HG03064 (cell line): ENCODE results near the gene EDARADD.
"Not testable (repeated sequence)": the region's sequence is repeated elsewhere in the genome, so short reads cannot be mapped to it uniquely, and the experiment has no call there.

Experiments
- ATAC-seq: cut with Tn5 transposase; IDR thresholded peaks from one replicate; pipeline ENCODE4 v1.9.1; 2021; ENCODE audit warnings: low read depth; ENCODE audit not compliant: unreplicated experiment

Gene EDARADD

GRCh38 chr1:236480758-236481436 lies 86.8 kb downstream of the EDARADD start:
- no peak for ATAC-seq

DNA sequence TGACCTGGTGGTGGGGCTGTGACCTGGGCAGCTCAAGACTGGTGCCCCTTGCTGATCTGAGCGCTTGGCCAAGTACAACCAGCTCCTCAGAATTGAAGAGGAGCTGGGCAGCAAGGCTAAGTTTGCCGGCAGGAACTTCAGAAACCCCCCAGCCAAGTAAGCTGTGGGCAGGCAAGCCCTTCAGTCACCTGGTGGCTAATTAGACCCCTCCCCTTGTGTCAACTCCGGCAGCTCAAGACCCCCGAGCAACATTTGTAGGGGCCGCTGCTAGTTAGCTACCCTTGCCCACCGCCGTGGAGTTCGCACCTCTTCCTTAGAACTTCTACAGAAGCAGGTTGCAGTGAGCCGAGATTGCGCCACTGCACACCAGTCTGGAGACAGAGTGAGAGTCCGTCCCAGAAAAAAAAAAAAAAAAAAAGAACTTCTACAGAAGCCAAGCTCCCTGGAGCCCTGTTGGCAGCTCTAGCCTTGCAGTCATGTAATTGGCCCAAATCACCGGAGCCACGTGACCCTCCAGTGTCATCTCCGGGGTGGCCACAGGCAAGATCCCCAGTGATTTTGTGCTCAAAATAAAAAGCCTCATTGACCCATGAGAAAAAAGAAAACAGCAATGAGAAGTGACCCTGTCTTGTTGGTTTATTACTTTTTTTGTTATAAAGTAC lies 90.4 kb downstream of the EDARADD start:
- ATAC-seq, result no peak

- ATAC-seq, result no peak
These were observed 92.4 kb downstream of the EDARADD start for GRCh38 chr1:236486356-236487002.

DNA sequence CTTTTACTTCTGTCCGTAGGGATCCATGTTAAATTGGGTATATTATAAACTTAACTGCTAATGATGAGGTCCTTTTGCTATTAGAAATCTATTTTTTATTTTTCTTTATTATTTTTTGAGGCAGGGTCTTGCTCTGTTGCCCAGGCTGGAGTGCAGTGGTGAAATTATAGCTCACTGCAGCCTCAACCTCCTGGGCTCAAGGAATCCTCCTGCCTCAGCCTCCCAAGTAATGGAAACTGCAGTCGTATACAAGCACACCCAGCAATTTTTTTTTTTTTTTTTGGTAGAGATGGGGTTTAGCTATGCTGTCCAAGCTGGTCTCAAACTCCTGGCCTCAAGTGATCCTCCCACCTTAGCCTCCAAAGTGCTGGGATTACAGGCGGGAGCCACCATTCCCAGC lies 95.1 kb downstream of the EDARADD start:
- not testable (repeated sequence) for ATAC-seq

DNA sequence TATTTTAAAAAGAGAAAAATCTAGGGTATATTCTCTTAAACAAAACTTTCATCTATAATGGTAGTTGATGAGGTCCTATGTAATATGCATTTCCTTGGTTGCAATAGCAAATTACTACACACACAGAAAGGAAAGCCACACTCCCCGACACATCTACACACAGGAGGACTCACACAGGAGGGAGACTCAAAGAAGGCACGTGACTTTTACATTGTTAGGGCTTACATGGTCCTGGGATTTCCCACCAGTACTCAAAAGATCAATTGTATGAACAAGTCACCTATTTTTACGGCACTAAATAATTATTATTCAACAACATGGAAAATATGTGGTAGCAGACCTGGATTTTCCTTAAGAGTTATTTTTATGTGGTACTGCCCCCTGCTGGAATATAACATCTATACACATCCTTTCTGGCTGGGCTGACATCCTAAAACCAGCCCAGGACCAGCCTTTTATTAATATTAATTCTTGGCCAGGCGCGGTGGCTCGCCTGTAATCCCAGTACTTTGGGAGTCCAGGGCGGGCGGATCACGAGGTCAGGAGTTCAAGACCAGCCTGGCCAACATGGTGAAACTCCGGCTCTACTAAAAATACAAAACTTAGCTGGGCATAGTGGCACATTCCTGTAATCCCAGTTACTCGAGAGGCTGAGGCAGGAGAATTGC lies 95.8 kb downstream of the EDARADD start:
- peak; percentile 57 for ATAC-seq

- no peak for ATAC-seq
These were observed 97.5 kb downstream of the EDARADD start for GRCh38 chr1:236491469-236492136.

DNA sequence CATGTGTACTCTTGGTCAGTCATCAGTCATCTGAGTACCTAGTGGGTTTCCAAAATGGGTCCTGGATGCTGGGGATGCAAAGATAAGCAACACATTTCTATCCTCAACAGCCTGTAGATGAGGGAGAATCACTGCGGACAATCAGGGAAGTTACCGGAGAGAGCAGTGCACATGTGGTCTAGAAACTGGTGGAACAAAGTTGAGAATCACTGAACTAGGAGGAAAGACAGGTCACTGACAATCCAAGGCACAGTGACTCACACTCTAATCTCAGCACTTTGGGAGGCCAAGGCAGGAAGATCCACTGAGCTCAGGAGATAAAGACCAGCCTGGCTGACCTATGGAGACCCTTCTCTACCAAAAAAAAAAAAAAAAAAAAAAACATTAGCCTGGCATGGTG lies 98.3 kb downstream of the EDARADD start:
- ATAC-seq, result no peak

DNA sequence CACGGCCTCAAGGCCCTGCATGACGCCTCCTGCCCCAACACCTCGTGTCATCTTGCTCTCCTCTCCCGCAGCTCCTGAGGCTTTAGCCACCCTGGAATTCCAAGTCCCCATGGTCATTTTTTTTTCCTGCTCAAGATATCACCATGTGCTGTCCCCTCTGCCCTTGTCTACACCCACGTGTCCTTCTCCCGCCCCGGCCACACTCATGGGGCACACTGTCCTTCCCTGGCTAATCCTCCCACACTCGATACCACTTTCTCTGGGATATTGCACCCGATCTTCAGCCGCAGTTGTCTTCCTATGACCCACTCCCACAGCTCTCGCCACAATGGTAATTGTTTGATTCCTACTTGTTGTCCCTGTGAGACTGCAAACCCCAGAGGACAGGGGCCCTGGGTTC lies 100.0 kb downstream of the EDARADD start:
- no peak for ATAC-seq

DNA sequence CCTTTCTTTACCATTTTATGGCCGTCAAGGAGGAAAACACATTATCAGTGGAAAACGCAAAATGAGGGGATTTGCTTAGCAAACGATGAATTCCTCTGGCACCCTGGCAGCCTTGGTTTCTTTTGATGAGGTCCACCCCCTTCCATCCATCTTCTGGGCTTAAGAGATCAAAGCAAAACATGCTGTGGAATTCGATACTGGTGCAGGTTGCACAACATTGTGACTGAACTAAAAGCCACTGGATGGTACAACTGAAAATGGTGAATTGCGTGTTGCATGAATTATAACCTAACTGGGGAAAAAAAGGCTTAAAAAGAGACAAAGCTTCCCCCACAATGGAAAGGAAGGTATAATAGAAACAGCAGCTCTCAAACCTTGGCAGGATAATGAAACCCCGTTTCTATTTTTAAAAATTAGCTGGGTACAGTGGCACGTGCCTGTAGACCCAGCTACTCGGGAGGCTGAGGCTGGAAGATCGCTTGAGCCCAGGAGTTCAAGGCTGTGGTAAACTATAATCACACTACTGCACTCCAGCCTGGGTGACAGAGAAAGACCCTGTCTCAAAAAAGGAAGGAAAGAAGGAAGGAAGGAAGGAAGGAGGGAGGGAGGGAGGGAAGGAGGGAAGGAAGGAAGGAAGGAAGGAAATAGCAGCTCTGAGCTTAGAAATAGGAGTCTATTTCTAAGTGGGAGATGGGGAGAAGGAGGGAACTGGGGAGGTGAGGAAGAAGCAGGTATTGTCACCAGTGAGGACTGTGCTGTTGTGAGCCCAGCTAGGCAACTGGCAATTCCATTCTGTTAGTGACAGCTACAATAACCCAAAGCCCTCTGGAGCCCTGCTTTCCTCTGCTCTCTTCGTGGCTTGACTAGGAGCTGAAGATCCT lies 100.7 kb downstream of the EDARADD start:
- ATAC-seq, result no peak

DNA sequence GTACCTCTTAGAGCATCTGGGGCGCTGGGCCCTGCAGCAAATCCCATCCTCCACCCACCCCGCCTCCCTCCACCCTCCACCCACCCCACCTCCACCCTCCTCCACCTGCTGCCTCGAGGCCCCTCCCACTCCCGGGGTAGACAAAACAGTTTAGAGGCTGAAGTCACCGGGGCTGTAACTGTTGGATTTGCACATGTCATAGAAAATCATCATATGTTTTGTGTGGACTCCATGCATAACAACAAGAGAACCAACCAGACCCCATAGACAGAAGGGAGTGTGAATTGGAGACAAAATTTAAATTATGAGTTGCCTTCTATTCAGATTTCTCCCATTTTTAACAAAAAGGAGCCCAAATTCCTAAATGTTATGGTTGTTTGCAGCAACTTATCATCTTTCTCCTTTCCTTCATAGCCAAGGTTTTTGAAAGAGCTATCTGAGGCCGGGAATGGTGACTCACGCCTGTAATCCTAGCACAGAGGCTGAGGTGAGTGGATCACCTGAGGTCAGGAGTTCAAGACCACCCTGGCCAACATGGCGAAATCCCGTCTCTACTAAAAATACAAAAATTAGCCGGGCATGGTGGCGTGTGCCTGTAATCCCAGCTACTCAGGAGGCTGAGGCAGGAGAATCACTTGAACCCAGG lies 101.5 kb downstream of the EDARADD start:
- no peak for ATAC-seq

DNA sequence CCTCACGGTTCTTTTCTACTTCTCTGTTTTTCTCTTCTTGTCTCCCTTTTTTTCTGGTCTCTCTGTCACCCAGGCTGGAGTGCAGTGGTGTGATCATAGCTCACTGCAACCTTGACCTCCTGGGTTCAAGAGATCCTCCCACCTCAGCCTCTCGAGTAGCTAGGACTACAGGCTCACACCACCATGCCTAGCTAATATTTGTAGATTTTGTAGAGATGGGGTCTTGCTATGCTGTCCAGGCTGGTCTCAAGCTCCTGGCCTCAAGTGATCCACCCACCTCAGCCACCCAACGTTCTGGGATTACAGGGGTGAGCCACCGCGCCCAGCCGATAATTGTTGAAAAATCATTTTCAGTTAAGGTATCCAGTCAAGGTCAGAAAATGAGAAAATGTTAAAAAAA lies 103.8 kb downstream of the EDARADD start:
- no peak for ATAC-seq

GRCh38 chr1:236501093-236501492 lies 107.0 kb downstream of the EDARADD start:
- no peak for ATAC-seq

- ATAC-seq, result no peak
These were observed 108.5 kb downstream of the EDARADD start for GRCh38 chr1:236502579-236502971.

DNA sequence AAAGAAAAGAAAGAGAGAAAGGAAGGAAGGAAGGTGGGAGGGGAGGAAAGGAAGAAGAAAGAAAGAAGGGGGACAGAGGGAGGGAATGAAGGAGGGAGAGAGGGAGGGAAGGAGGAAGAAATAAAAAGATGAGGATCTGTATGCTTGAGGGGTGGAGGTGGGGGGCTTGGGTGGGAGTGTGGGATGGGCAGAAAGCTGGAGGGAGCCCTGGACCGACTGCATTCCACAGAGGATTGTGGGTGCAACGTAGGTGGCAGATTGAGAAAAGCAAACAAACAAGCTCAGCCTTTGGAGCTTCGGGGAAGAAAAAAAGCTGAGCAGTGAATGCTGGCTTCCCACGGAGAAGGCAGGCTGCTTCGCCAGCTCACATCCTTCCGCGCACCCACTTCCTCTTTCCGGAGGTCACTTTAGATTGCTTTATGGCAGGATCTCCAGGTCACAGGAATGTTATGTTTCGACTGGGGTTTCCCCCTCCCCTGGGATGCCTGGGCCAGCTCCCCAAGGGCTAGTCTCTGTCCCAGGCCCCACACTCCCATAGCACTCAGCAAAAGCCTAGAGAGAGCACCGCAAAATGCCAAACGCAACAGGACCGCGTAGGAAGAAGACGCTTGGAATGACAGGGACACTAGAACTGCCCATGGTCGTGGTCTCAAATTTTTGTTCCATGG lies 109.0 kb downstream of the EDARADD start:
- no peak for ATAC-seq

DNA sequence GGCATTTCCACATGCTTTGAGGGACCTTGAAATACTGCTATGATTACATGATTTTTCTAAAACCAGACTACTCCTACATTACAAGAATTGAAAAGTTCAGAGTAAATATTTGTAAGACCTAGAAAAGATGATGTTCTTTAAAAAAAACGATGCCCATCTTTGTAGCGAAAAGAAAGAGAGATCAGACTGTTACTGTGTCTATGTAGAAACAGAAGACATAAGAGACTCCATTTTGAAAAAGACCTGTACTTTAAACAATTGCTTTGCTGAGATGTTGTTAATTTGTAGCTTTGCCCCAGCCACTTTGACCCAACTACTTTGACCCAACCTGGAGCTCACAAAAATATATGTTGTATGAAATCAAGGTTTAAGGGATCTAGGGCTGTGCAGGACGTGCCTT lies 110.3 kb downstream of the EDARADD start:
- ATAC-seq, result not testable (repeated sequence)

- ATAC-seq, result no peak
These were observed 113.1 kb downstream of the EDARADD start for GRCh38 chr1:236507022-236507700.

DNA sequence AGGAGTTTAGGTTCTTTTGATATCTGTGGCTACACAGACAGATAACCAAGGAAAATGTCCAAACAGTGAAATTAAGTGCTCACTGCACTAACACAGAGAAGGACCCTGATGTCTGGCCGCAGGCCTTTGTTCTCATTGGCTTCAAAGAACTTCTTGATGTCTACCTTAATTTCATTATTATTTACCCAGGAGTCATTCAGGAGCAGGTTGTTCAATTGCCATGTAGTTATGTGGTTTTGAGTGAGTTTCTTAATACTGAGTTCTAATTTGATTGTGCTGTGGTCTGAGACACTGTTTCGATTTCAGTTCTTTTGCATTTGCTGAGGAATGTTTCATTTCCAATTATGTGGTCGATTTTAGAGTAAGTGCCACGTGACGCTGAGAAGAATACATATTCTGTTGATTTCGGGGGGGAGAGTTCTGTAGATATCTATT lies 114.5 kb downstream of the EDARADD start:
- no peak for ATAC-seq

DNA sequence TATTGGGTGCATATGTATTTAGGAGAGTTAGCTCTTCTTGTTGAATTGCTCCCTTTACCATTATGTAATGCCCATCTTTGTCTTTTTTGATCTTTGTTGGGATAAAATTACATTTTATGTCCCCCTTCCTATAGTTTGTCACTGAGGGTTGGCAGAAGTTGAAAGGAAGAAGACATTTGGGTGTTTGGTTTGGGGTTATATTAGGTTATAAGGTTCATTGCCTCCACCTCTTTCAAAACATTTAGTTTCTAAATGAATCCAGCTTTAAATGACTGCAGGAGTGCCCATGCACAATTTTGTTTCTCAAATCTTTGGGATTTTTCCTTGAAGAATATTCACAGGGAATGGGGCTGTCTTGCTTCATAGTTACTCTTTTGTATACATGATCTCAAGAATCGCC lies 115.1 kb downstream of the EDARADD start:
- no peak for ATAC-seq
